Activated CD8-positive, alpha-beta memory T cell treated with anti-CD3 and anti-CD28 coated beads for 1 hour (primary cell): Measurements from ENCODE around the gene C1orf232.

Experiments used
- DNase-seq, 2 donors: peaks; one replicate each; pipeline ENCODE4 v3.0.0-alpha.2; 2020; ENCODE audit warnings: low read depth in 1 of 2; ENCODE audit errors: extremely low read depth in 1 of 2

The C1orf232 gene

DNA sequence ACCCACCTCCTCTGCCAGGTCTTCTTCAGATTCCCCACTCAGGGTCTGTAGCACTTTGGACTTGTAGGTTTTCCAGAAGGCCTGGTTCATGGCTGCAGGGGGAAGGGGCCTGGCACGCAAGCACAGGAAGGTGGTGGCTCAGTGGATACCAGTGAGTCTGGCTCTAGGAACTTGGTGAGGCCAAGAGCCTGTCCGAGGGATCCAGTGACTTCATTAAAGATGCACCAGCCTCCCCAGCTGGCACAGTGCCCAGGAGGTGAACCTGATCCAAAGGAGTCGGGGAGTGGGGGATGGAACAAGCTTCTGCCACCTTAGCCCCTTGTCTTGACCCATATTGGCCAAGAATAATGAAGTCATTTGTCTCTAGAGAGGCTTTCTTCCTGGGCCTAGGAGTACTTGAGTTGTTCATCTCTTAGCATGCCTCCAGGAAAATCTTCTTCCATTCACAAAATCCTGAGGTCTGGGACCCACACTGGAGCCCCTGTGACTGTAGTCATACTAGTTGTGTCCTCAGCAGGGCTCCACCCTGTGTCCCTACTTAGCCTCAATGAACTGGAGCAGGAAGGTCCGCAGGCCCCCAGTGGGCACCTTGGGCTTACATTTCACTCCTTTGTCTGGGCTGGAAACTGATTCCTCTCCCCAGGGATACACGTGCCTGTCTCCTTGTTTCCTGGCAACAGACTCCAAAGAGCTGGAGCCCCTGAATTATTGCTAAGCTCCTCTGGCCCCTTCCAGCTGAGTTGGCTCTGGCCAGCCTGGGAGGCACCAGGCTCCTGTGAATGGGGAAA is at the start of gene C1orf232:
Gene C1orf232, minus strand, starts transcription at position 554 of the 788 bp plus-strand sequence. Its CDS starts 464 bp downstream, at position 90.
- DNase-seq = no peak

DNA sequence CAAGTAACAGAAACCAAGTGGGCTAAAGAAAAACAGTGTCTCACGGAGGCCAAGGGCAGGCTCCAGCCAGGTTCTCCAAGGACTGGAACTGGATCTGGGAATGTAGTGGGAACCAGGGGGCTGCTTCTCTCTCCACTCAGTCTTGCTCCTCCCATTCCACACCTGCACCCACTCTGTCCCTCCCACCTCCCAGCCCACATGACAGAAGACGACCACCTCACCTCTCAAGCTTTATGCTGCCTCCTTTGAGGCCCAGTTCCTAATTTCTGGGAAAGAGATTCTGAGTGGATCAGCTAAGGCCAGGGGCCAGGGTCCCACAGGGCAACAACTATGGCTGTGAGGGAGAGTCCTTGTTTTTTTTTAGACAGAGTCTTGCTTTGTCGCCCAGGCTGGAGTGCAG is 46.5 kb upstream of the C1orf232 start:
- no peak for DNase-seq

DNA sequence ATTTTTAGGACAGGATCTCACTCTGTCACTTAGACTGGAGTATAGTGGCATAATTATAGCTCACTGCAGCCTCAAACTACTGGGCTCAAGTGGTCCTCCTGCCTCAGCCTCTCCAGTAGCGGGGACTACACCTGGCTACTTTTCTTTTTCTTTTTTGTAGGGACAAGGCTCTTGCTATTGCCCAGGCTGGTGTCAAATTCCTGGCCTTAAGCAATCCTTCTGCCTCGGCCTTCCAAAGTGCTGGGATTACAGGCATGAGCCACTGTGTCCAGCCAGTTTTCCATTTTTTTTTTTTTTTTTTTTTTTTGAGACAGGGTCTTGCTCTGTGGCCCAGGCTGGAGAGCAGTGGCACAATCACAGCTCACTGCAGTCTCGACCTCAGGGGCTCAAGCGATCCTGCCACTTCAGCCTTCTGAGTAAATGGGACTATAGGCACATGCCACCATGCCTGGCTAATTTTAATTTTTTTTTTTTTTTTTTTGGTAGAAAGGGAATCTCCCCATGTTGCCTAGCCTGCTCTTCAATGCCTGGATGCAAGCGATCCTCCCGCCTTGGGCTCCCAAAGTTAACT is 44.7 kb upstream of the C1orf232 start:
- DNase-seq = no peak

DNA sequence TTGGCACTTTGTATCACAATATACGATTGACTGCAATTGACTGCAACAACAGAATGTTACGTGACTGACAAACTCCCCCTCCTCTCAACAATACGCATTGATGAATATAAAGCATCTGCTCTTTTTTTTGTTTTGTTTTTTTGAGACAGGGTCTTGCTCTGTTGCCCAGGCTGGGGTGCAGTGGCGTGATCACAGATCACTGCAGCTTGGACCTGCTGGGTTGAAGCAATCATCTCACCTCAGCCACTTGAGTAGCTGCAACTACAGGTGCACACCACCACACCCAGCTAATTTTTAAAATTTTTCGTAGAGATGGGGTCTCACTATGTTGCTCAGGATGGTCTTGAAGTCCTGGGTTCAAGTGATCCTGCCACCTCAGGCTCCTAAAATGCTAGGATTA is 44.0 kb upstream of the C1orf232 start:
- DNase-seq = no peak

DNA sequence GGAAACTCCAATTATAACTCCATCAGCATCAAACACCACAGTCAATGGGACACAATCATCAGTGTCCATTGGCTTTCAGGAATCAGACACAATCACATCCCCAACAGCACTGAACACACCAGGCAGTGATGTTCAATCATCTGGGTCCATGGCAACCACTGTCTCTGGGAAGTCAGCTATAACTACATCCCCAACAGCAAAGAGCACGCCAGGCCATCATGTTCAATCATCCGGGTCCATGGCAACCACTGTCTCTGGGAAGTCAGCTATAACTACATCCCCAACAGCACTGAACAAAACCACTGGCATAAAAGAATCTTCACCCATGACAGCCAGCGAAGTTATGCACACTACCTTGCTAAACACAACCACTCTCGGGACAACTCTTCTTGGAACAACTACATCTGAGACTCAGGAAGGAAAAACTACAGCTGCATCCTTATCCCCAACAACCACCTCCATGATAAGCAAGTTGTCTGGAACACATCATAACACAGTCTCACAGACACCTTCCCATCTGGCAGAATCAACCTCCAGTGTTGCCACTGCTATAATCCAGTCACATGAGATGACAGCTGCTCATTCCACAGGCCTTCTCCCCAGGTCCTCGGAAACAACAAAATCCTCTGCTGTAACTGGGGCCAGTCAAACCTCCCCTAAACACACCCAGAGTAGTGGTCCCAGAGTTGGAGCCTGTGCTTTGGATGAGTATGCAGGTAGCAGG is 41.5 kb upstream of the C1orf232 start:
- no peak for DNase-seq

DNA sequence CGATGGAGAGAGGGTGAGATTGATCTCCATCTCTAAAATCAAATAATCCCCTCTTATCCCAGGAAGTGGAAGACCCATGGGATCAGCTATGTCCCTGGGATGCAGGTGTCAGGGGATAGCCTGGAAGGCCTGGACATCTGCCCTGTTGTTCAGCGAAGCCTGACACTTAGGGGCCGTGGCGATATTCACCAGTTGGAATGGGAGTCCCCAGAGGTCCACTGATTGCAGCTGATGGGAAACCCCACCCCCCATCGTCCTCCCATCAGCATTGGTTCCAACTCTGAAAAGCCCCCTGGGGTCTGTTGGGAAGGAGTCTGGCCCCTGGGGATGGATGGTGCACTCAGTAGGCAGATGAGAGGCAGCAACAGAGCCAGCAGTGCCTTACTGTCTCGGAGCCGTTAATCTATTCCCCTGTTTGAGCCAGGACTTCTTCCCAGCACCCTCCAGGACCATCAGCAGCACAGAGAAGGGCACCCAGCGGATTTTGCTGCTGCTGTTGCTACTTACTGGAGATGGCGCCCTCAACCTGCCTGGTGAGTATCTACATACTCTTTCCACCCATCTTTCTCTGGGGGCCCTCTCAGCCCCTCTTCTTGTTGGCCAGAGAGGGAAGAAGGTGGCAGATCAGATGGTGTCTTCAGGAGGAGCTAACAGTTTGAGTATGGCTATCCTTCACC is 35.0 kb upstream of the C1orf232 start:
- DNase-seq = no peak

DNA sequence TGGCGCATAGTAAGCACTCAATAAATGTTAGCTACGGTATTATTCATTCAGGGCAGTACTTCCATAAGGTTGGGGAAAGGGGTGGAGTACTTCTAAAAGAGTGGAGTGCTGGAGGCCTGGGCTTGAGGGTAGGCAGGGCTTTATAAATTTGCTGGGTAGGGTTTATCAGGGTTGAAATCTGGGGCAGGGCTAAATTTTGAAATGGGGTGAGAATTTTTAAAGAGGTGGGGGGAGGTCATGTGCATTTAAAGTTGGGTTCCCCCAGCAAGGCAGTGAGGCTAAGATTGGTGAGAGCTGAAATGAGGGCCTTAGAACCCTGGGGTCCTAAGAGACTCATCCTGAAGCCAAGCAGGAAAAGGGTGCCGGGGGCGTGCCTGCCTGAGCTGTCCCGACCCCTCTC is 31.6 kb upstream of the C1orf232 start:
- DNase-seq = no peak

DNA sequence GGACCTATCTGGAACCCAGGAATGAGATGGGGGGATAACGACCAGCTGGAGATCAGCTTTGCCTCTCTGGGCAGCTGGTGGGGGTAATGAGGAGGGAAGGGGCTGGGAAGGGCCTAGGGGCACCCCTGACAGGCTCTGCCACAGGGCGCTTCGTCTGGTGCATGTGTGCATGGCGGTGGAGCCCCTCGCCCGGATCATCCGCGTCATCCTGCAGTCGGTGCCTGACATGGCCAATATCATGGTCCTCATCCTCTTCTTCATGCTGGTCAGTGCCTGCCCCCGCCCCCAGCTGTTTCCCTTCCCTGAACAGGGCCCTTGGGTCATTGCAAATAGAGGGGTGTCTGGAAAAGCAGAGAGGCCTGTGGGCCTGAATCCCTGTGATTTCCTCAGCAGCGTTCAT is 29.1 kb upstream of the C1orf232 start:
- no peak for DNase-seq

DNA sequence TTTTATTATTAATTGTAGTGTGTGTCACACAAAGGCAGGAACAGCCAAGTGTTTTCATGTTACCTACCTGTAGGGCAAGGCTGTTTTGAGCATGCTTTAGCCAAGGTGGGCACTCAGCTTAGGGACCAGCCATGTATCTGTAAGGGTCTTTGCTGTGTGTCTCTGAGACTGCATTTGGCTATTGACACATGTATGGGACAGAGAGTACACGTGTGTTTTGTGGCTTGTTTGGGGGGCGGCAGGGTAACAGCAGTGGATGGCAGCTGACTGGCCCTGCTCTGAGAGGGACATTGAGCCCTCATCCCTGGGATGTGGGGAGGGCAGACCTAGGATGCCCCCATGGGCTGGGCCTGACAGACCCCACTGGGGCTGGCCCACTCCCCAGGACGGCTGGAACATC is 28.5 kb upstream of the C1orf232 start:
- DNase-seq = no peak

DNA sequence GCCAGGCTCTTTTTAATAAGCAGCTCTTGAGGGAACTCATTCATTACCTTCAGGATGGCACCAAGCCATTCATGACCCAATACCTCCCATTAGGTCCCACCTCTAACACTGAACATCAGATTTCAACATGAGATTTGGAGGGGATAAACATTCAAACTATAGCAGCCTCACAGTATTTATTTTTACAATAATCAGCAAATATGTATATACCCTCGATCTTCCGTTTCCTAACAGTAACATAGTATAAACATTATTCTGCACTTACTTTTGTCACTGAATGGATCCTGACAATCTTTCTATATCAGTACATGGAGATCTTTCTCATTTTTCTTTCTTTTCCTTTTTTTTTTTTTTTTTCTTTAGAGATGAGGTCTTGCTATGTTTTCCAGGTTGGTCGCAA is 27.0 kb upstream of the C1orf232 start:
- no peak for DNase-seq

DNA sequence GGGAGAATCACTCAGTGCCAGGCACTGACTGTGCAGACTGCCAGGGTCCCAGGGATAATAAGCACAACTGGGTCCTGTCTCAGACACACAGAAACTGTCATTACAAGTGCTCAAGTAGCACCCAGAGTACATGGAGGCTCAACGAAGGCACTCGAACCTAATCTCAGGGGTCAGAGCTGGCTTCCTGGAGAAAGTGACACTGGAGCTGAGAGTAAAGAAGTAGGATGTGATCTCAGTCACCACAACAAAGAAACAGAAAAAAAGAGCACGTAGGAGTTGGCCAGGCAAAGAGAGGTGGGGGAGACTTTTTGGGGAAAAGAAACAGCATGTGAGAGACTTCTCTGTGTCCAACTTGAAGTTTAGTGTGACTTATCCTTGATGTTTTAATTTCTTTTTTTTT is 23.0 kb upstream of the C1orf232 start:
- no peak for DNase-seq

DNA sequence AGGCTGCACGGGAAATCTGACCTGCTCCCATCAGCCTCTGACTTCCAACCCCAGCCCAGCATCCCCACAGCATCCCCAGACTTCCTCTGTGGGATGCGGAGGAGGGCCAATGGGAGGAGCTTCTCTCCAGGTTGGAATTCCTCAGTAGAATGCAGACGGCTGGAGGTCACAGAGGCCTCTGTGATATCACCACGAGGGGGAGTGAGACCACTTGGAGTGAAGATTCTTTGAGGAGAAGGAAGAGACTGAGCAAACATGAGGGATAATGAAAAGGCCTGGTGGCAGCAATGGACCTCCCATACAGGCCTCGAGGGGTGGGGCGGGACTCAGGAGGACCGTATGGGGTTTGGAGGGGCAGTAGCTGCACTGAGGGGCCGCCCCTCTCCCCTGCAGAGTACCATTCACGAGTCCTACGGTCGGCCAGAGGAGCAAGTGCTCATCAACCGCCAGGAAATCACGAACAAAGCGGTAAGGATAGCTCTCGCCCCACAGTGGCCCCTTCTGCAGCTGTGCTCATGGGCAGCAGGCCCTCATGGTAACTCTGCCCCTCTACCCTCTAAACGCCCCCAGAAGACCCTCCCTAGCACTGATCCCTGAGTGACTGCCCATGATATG is 21.7 kb upstream of the C1orf232 start, which contains the start of gene CATSPER4:
Gene CATSPER4, plus strand, starts transcription at position 230 of the 615 bp plus-strand sequence. Its CDS starts 26 bp downstream, at position 256.
- DNase-seq = no peak

DNA sequence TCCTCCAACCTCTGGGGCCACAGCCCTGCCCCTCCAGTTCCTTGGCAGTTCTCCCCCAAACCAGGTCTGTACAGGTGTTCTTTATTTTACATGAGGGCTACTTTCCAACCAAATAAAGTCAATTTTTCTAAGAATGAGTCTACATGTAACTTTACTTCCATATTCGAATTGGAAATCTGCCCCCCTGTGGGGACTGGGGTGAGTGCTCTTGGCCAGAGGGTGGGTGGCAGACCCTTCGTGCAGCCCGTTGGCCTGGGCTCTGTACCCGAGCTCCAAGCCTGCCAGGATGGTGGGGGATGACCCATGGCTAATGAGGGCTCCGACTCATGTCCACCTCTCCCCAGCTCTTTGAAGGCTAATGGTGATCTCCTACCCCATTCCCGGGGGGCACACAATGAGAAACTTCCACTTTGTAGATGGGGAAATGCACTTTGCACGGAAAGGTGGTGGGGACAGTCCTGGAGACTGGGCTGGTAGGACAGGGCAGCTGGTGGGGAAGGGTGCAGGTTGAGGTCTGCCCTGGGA is 21.1 kb upstream of the C1orf232 start:
- DNase-seq = no peak

DNA sequence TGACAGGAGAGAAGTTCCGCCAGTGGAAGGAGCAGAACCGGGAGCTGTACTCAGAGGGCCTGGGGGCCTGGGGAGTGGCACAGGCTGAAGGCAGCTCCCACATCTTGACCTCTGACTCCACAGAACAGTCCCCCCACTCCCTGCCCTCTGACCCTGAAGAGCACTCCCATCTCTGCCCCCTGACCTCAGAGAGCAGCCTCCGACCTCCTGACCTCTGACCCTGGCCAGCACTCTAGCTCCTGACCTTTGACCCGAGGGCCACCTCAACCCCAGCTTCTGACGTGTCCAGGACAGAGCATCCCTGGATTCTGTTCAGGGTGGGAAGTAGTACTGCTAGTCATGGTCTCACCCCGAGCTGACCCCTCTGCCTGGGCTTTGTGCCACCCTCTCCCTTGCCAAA is 20.6 kb upstream of the C1orf232 start:
- no peak for DNase-seq

DNA sequence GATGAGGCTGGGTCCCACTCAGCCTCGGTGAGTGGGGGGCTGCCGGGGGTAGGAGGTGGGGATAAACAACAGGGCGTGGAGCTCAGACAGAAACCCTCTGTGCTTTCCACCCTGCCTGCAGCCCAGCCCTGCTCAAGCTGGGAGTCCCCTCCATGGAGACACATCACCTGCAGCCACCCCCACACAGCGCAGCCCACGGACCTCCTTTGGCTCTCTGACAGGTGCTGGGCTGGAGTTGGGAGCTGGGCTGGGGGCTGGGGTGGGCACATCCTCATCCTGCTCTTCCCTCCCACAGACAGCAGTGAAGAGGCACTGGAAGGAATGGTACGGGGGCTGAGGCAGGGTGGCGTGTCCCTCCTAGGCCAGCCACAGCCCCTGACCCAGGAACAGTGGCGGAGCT is 19.7 kb upstream of the C1orf232 start:
- DNase-seq = no peak

DNA sequence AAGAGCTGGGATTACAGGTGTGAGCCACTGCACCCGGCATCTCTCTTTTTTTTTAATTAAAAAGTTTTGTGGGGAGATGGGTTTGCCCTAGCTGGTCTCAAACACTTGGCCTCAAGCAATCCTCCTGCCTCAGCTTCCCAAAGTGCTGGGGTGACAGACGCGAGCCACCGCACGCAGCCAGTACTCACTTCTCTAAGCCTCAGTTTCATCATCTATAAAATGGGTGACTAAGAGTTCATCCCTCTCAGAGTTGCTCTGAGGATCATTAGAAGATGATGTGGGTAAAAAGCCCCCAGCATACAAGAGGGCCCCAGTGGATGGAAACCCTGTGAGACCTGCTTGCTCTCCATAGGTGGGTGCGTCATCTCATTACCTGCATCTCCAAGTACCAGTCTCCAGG is 19.1 kb upstream of the C1orf232 start:
- no peak for DNase-seq

DNA sequence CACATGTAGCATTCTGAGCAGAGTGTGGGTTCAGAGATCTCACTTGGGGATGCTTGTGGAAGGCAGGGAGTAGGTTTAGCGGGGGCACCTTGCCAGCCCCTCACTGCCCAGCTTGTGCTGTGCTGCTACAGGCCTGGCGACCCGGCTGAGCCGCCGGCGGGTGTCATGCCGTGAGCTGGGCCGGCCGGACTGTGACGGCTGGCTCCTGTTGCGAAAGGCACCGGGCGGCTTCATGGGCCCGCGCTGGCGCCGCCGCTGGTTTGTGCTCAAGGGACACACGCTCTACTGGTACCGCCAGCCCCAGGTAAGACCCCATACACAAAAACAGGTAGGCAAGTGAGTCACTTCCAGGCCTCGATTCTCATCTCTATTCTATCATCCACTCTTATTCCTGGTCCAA is 16.1 kb upstream of the C1orf232 start:
- DNase-seq = no peak

DNA sequence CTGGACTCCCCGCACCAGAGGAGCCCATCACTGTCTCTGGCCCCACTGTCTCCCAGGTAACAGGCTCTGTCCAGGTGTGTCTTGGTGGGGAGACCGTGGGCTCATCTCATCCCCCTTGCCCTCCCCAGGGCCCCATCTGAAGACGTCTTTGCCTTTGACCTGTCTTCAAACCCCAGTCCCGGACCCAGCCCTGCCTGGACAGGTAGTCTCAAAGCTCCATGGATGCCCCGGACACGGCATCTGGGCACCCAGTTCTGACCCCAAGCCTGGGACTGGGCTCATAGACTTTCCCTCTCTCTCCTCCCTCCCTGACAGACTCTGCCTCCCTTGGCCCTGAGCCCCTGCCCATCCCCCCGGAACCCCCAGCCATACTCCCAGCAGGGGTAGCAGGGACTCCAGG is 15.3 kb upstream of the C1orf232 start:
- DNase-seq = no peak

DNA sequence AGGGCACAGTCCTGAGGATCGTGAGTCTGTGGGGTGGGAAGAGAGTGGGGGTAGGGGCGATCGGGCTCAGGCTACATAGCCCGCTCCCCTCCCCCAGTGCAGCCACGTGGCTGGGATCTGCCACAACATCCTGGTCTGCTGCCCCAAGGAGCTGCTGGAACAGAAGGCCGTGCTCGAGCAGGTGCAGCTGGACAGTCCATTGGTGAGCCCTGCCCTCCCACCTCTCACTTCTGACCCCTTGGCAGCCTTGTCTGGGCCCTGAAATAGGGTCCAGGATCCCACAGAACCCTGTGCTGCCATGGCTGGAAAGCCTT is 13.6 kb upstream of the C1orf232 start:
- DNase-seq = no peak

DNA sequence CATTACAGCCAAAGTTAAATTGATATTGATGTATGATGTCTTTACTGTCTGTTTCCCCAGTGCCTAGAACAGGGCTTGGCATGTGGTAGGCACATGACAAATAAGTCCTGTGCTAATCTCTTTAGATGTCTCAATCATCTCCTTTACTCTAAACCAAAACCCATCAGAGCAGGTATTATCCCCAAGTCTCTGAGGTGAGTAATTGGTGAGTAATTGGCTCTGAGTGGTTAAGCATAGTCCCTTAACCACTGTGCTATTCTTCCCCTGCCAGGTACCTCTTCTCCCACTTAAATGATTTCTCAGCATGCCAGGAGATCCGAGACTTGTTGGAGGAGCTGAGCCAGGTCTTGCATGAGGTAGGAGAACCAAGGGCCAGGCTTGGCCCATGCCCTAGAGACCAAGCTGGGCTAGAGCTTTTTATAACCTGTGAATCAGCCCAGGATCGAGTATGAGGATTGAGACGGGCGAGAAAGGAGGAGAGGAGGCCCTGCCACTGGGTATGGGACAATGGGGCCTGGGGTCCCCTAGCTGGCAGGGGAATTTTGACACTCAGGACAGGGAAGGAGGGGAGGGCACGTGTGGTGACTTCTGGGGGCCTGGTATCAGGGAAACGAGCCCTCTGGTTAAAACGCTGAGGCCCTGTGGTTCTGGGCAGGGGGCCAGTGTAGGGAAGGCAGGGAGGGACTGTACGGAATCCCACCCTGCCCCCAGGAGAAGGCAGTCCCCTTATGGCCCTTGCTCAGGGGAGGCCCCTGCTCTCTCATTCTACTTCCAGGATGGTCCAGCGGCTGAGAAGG is 13.0 kb upstream of the C1orf232 start:
- no peak for DNase-seq
